ENCODE measurements around the gene DNAJB9.

Gene DNAJB9

GRCh38 chr7:108605559-108606201, 36.0 kb downstream of the DNAJB9 start:
- DNase-seq (ENCODE audit: low spot score), result no peak

DNA sequence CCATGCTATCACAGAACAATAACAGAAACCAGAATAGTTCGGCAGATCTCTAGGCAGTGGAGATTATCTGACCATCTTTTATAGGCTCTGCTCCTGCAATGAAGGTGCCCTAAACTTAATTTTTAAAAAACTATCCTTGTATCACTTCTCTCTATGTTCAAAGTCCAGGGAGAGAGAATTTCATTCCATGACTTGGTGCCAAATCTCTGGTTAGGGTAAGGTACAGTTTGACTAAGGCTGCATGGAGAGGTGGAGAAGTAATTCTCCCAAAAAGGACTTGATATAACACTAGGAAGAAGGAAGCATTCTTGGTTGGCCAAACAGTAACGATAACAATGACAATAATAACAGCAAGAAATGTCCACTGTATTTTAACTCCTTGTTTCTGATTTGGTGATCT, 40.0 kb downstream of the DNAJB9 start:
- no peak for DNase-seq (ENCODE audit: low spot score)

DNA sequence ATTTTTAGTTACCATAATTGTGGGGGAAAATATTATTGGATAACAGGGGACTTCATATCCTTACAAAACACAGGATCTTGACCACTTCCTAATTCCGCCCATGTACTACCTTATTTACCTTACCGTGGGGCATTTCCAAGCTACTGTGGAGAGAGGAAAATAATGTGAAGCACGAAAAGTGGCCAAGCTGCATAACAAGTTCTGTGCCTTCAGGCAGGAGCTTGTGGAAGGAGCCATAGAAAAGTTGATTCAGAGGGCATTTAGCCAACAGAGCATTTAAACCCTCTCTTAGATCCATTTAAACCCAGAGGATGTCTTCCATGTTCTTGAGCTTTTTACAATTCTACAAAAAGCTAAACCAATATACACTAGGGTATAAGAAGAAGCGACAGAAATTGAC, 41.6 kb downstream of the DNAJB9 start:
- no peak for DNase-seq (ENCODE audit: low spot score)

DNA sequence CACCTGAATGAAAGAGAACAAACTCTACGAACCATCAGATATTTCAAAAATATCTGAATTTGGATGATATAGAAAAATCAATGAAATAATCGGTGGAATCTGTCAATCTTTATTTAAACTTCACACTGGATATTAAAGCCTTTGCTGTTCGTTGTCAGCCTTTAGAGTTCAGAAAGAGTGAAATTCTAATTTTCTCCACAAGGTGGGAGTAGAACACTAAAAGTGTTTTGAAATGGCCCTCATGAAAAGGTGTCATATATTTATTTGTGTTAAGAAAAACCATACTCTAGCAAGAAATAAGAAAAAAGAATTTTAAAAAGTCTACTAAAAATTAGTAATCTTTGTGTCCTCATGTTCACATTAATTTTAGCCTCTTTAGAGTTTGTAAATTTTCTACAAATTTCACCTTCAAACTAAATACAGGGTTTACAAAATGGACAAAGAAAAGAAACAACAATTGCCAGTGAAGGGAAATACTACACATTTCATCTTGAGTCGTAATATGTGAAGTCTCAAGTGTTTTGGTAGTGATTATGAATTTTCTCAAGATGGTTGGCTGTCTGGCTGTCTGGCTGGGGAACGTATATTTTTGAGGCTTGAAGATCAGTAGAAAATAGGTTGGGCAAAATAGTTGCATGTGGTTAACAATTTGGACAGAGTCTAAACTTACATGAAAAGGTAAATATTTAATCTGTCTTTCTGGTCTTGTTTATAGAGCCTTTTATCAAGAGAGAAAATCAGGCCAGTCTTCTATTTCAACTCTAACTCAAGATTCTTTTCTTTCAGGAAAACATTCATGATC, 43.7 kb downstream of the DNAJB9 start:
- DNase-seq (ENCODE audit: low spot score), result peak; percentile 61

GRCh38 chr7:108613949-108614381, 44.3 kb downstream of the DNAJB9 start:
- DNase-seq (ENCODE audit: low spot score), result no peak

DNA sequence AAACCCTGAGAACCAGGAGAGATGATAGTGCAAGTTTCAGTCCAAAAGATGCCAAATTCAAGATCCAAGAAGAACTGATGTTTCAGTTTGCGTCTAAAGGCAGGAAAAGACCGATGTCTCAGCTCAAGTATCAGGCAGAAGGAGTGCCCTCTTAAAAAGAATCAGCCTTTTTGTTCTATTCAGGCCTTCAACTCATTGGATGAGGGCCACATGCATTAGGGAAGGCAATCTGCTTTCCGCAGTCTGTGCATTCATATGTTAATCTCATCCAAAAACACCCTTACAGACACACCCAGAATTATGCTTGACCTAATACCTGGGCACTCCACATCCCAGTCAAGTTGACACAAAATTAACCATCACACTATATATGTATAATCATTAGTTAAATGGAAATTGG, 45.2 kb downstream of the DNAJB9 start:
- no peak for DNase-seq (ENCODE audit: low spot score)

DNA sequence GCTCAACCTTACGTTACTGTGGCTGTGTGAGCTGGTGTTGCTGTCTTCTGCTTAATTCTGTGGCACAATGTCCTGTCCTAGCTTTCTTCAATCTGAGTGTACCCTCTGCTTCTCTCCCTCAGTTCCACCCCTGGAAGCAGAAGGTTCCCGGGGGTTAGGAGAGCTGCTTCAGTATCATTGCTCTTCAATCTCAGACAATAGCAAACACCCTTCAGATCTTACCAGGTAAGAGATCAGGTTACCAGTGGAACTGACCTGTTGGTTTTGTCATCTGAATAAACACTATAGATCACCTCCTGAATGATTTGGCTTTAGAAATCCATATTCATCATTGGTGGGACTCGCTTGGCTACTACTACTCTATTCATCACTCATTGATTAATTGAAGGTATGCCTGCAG, 48.4 kb downstream of the DNAJB9 start:
- no peak for DNase-seq (ENCODE audit: low spot score)

GRCh38 chr7:108623220-108623619, 53.5 kb downstream of the DNAJB9 start:
- DNase-seq (ENCODE audit: low spot score), result no peak

All from cerebellar cortex (tissue), 1 donor.